GM19238 (cell line): ENCODE data around the gene VTN.

Experiments
- DNase-seq: peaks from one replicate; pipeline ENCODE4 v3.0.0; 2011; ENCODE audit warnings: low spot score; ENCODE audit not compliant: insufficient read length

VTN gene

GRCh38 chr17:28368915-28369683, 1.0 kb downstream of the VTN start:
- no peak for DNase-seq

GRCh38 chr17:28368306-28368831, 1.7 kb downstream of the VTN start:
- DNase-seq, result no peak

GRCh38 chr17:28367641-28368305, 2.3 kb downstream of the VTN start:
- DNase-seq, result no peak

- no peak for DNase-seq
These were observed 3.5 kb downstream of the VTN start for GRCh38 chr17:28366605-28367004.

GRCh38 chr17:28365487-28365886, 4.6 kb downstream of the VTN start:
- no peak for DNase-seq

- no peak for DNase-seq
These were observed 5.3 kb downstream of the VTN start, which contains the start of gene SEBOX for GRCh38 chr17:28364665-28365363. Gene SEBOX (minus strand): TSS chr17:28365199. CDS start chr17:28365151, 48 bp downstream.

GRCh38 chr17:28363776-28364650, 6.1 kb downstream of the VTN start:
- DNase-seq, result no peak

GRCh38 chr17:28363186-28363585, 6.9 kb downstream of the VTN start:
- DNase-seq, result no peak

GRCh38 chr17:28357901-28358197, 12.3 kb downstream of the VTN start:
- no peak for DNase-seq

GRCh38 chr17:28357061-28357900, 12.8 kb downstream of the VTN start, which contains the start of gene POLDIP2:
Gene POLDIP2 (minus strand): TSS chr17:28357527. CDS start chr17:28357448, 79 bp downstream.
- DNase-seq, result peak; percentile 96

- DNase-seq, result no peak
These were observed 19.8 kb downstream of the VTN start for GRCh38 chr17:28350271-28350670.

- DNase-seq, result no peak
These were observed 21.1 kb downstream of the VTN start for GRCh38 chr17:28348979-28349378.

- DNase-seq, result no peak
These were observed 22.7 kb downstream of the VTN start for GRCh38 chr17:28347261-28347891.

GRCh38 chr17:28346746-28347246, 23.3 kb downstream of the VTN start:
- no peak for DNase-seq

- no peak for DNase-seq
These were observed 23.9 kb downstream of the VTN start for GRCh38 chr17:28346199-28346580.

- DNase-seq, result no peak
These were observed 24.5 kb downstream of the VTN start for GRCh38 chr17:28345419-28346198.

- no peak for DNase-seq
These were observed 25.6 kb downstream of the VTN start for GRCh38 chr17:28344435-28344901.

- DNase-seq, result no peak
These were observed 26.1 kb downstream of the VTN start for GRCh38 chr17:28344011-28344410.

GRCh38 chr17:28343491-28343932, 26.6 kb downstream of the VTN start:
- DNase-seq, result no peak
